GM23338 (cell line): ENCODE results near the gene SIRT2.

Source experiments
- POLR2AphosphoS5 ChIP-seq: IDR thresholded peaks from 2 replicates; pipeline ENCODE4 v1.6.1; 2016; ENCODE audit warnings: antibody characterized with exemption, low read depth
- STAT1 ChIP-seq: IDR thresholded peaks from one replicate; pipeline ENCODE4 v1.6.1; 2016; ENCODE audit warnings: antibody characterized with exemption; ENCODE audit not compliant: unreplicated experiment
- TF ChIP-seq, protein P1 (sequence below), 2 experiments: fragments of 200-600 bp in 1 of 2; sonication (generic) in 1 of 2; conservative IDR thresholded peaks; 2 replicates each; pipeline versions ENCODE4 v1.5.1 to v1.6.1; 2016 to 2017; ENCODE audit warnings: antibody characterized with exemption in 2 of 2, low read depth in 2 of 2, mild to moderate bottlenecking in 2 of 2, moderate library complexity in 1 of 2

DNA sequence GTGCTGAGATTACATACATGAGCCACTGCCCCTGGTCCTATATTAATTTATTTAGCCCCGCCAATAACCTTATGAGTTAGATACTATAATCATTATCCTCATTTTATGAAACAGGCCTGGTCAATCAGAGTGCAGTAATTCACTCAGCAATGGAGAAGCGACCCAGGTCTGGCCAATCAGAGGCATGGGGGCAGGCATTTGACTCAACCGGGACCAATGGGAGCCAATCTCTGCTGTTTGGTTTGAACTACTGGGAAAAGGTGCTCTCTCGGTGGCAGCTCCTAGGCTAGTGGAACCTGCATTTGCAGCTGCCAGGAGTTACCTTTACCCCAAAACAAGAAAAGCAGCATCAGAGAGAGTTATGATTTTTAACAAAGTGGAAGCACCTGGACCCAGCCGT, 6.6 kb downstream of the SIRT2 start:
- TF ChIP-seq, protein P1, sequence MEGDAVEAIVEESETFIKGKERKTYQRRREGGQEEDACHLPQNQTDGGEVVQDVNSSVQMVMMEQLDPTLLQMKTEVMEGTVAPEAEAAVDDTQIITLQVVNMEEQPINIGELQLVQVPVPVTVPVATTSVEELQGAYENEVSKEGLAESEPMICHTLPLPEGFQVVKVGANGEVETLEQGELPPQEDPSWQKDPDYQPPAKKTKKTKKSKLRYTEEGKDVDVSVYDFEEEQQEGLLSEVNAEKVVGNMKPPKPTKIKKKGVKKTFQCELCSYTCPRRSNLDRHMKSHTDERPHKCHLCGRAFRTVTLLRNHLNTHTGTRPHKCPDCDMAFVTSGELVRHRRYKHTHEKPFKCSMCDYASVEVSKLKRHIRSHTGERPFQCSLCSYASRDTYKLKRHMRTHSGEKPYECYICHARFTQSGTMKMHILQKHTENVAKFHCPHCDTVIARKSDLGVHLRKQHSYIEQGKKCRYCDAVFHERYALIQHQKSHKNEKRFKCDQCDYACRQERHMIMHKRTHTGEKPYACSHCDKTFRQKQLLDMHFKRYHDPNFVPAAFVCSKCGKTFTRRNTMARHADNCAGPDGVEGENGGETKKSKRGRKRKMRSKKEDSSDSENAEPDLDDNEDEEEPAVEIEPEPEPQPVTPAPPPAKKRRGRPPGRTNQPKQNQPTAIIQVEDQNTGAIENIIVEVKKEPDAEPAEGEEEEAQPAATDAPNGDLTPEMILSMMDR (conservative IDR thresholded peaks at IDR 0.05; ENCODE audit: low read depth in 2 of 2), result no peak
- TF ChIP-seq POLR2AphosphoS5, result no peak
- TF ChIP-seq STAT1, result no peak
